Thoracic aorta (tissue), 2 donors: Measurements from ENCODE around the gene PIAS4. TPM values are rescaled to one million over a fixed set of nuclear protein-coding genes. Genes with fewer than 3 reads are reported as not detected.

Experiments
- ATAC-seq: fragments of 150-250 bp; one replicate; pipeline ENCODE4 v1.8.0; 2017; ENCODE audit warnings: low read depth; ENCODE audit not compliant: insufficient number of reproducible peaks, low FRiP score
- DNase-seq: peaks from one replicate; pipeline ENCODE4 v3.0.0-alpha.2; 2020; ENCODE audit warnings: low spot score
- H3K27ac ChIP-seq, 2 donors: fragments of 200-600 bp; sonication (generic); 1 replicate in 1 of 2; 2 replicates in 1 of 2; pipeline ENCODE4 v1.5.1; 2016; ENCODE audit warnings: mild to moderate bottlenecking in 2 of 2, moderate library complexity in 2 of 2
- H3K27me3 ChIP-seq: fragments of 200-600 bp; sonication (generic); replicated peaks from 2 replicates; pipeline ENCODE4 v1.6.0; 2016; ENCODE audit warnings: mild to moderate bottlenecking; ENCODE audit not compliant: insufficient read depth
- H3K36me3 ChIP-seq: fragments of 200-600 bp; sonication (generic); one replicate; pipeline ENCODE4 v1.5.1; 2016
- H3K4me1 ChIP-seq, 2 donors: fragments of 200-600 bp; sonication (generic); 1 replicate in 1 of 2; 2 replicates in 1 of 2; pipeline versions ENCODE4 v1.5.1 to v1.6.0; 2016; ENCODE audit warnings: low read depth in 2 of 2, mild to moderate bottlenecking in 1 of 2; ENCODE audit not compliant: control insufficient read depth in 1 of 2
- H3K4me3 ChIP-seq: fragments of 200-600 bp; sonication (generic); 2 replicates; pipeline ENCODE4 v1.5.1; 2016; ENCODE audit warnings: mild to moderate bottlenecking
- H3K9me3 ChIP-seq: fragments of 200-600 bp; sonication (generic); 2 replicates; pipeline ENCODE4 v1.5.1; 2016
- total RNA-seq, 2 donors: library from RNA; depleted of rRNA; stranded (reverse); fragments of >200 nt; gene quantifications; one replicate each; pipeline versions ENCODE4 v1.1.0 to v1.2.3, GENCODE V29; 2016
- TF ChIP-seq, protein P1 (sequence below): fragments of 200-600 bp; sonication (generic); IDR thresholded peaks from one replicate; pipeline ENCODE4 v1.5.1; 2019; ENCODE audit warnings: antibody characterized with exemption

PIAS4 gene
- total RNA-seq, 2 donors from 2014 or later, result 10.2 to 32.2 TPM

DNA sequence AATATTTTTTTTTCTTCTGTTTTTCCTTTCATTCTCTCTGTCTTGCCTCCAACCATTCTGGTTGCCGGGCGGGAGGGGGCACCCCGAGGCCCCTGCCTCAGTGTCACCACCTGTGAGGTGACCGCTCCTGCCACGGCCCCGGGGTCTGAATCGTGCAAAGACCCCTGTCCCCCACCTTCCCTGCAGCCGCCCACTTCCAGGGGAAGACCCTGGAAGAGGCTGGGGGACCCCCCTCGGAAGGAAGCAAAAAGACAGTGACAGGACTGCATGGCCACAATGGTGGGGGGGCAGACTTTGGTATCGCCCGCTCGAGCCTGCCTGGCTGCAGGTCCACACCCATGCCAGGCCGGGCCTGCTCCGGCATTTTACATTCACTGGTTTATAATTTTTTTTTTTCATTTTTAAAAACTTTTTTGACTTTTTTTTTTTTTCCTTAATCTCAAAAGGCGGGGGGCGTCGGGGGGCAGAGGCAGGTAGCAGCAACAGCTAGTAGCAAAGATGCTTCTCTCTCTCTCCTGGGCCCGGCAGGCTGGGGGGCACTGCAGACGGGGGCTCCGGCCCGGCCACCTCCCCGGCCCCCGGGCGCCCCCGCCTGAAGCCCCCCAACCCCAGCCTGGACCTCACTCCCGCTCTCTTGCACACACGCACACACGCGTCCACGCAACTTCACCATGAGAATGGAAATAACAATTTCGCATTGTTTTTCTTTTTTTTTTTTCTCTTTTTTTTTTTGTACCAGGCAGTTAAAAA lies 36.6 kb downstream of the PIAS4 start:
- Histone ChIP-seq H3K4me1 (peaks cover 0 to under 1% of the 10 kb centered on the region in 2 donors), H3K4me3 (no peak overlapping the region), H3K27ac (no peak overlapping the region), H3K36me3 (peaks cover 23% of the 10 kb centered on the region), H3K9me3 (no peaks in the 10 kb centered on the region), H3K27me3 (no peaks in the 10 kb centered on the region)
- TF ChIP-seq, protein P1, sequence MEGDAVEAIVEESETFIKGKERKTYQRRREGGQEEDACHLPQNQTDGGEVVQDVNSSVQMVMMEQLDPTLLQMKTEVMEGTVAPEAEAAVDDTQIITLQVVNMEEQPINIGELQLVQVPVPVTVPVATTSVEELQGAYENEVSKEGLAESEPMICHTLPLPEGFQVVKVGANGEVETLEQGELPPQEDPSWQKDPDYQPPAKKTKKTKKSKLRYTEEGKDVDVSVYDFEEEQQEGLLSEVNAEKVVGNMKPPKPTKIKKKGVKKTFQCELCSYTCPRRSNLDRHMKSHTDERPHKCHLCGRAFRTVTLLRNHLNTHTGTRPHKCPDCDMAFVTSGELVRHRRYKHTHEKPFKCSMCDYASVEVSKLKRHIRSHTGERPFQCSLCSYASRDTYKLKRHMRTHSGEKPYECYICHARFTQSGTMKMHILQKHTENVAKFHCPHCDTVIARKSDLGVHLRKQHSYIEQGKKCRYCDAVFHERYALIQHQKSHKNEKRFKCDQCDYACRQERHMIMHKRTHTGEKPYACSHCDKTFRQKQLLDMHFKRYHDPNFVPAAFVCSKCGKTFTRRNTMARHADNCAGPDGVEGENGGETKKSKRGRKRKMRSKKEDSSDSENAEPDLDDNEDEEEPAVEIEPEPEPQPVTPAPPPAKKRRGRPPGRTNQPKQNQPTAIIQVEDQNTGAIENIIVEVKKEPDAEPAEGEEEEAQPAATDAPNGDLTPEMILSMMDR, result no peak
- ATAC-seq (no peak), DNase-seq (no peak)

DNA sequence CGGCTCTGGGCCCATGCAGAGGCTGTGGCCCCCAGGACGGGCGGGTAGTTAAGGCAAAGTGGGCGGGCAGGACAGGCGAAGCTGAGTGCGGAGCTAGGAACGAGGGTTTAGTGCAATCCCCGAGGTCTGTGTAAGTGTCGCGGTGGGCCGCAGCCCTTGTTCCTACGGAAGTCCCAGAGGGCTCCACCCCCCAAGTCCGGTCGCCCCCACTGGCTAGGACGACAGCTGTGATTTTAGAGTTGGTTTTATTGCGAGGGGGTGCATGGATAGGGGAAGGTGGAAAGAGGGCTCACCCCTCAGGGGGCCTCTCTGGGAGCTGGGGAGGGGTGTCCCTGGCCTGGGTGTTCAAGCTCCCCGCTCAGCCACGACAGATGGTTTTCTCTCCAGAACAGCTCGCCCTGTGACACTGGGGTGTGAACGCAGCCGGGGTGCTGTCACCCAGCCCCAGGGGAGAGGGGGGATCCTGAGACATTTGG lies 37.5 kb downstream of the PIAS4 start:
- peaks cover 23% of the 10 kb centered on the region for H3K36me3 ChIP-seq
- ATAC-seq, result no peak
- no peak overlapping the region for H3K27ac ChIP-seq
- TF ChIP-seq, protein P1, result no peak
- peaks cover 0 to 7% of the 10 kb centered on the region in 2 donors for H3K4me1 ChIP-seq
- no peak for DNase-seq
- no peaks in the 10 kb centered on the region for H3K27me3 ChIP-seq
- no peak overlapping the region for H3K4me3 ChIP-seq
- no peaks in the 10 kb centered on the region for H3K9me3 ChIP-seq

DNA sequence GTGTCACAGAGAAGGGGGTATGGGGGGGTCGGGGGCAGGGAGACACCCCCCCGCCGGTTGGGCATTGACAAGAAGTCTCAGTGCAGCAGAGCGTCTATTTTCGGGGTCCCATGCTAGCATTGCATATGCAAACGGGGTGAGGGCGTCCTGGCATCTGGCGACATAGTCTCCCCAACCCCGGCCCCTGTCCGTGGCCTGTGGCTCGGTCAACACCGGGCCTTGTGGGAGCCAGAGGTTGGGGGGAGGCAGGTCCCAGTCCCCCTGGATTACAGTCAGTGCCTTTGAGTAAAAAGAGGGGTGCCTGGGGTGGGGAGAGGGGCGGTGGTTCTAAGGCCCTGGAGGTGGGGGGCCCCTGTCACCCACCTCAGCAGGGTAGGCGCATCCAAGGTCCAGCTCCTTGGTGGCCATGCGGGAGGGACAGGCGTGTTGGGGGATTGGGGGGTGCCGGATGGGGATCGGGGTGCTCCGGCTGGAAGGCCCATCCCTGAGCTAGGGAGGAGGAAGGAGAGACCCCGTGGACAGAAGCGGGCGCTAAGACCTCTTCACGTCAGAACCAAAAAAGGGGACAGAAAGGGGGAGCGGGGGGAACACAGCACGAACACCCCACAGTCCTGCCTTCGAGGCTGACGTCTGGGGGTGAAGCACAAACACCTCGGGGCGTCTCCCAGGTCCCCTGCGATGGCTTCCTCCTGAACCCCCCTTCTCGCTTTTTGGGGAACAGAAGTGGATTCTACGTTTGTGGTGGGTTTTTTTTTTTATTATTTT lies 38.2 kb downstream of the PIAS4 start:
- Histone ChIP-seq H3K27ac (no peak overlapping the region), H3K4me3 (no peak overlapping the region), H3K9me3 (no peaks in the 10 kb centered on the region), H3K27me3 (no peaks in the 10 kb centered on the region), H3K36me3 (peaks cover 23% of the 10 kb centered on the region), H3K4me1 (peaks cover 0 to 7% of the 10 kb centered on the region in 2 donors)
- DNase-seq, result no peak
- TF ChIP-seq, protein P1, result no peak
- no peak for ATAC-seq

DNA sequence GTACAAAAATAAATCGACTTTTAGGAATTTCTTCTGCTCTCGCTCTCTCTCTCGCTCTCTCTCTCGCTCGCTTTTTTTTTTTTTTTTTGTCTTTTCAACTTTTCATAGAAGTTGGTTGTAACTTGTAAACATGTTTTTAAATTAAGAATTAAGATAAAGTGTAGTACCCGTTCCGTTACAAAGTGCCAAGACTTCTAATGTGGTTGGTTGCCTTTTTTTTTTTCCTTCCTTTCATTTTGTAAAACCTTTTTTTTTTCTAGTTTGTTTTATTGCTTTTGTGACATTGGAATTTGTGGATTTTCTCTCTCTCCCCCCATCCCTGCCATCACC lies 38.8 kb downstream of the PIAS4 start:
- no peak for DNase-seq
- no peak for ATAC-seq
- Histone ChIP-seq H3K4me3 (no peak overlapping the region), H3K36me3 (peaks cover 23% of the 10 kb centered on the region), H3K27me3 (no peaks in the 10 kb centered on the region), H3K9me3 (no peaks in the 10 kb centered on the region), H3K4me1 (peaks cover 1 to 7% of the 10 kb centered on the region in 2 donors), H3K27ac (no peak overlapping the region)
- TF ChIP-seq, protein P1, result no peak

DNA sequence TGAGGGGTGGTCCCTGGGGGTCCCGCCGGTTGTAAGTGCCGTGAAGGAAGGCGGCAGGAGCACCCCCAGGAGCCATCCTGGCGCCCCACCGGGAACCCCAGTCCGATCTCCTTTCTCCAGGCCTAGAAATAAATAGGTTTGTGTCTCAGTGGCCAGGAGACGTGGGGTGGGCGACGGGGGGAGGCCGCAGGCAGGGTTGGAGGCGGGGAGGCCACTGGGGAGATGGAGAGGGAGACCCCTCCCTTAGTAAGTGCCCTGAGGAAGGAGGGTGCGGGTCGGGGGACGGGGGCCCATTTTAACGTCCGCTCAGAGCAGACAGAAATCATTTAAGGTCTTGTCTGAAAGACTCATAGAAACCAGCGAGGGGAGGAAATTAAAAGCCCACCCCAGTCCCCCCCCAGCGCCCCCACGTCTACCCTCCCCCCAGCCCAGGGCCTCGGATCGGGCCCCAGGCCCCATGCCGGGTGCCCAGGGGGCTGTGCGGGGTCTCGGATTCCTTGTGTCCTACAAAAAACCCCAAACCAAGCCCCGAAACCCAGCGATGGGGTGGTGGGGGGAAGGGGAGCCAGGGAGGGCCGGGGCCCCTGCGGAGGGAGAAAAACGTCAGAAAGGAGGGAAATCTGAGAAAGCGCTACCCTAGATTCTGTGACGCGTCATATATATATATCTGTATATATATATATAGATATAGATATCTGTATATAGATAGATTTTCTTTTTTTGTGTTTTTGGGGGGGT lies 39.6 kb downstream of the PIAS4 start:
- no peaks in the 10 kb centered on the region for H3K9me3 ChIP-seq
- peaks cover 7 to 10% of the 10 kb centered on the region in 2 donors for H3K4me1 ChIP-seq
- ATAC-seq (no peak), DNase-seq (no peak)
- TF ChIP-seq, protein P1, result no peak
- H3K27me3 ChIP-seq, result no peaks in the 10 kb centered on the region
- H3K4me3 ChIP-seq, result no peak overlapping the region
- H3K27ac ChIP-seq, result no peak overlapping the region
- H3K36me3 ChIP-seq, result peaks cover 20% of the 10 kb centered on the region
